Mesodermal cell (in vitro differentiated cells): ENCODE results near the gene EFHC1.

ENCODE experiments used
- H3K27ac ChIP-seq: 2 replicates; pipeline ENCODE4 v1.7.0; 2013; ENCODE audit warnings: mild to moderate bottlenecking, low read depth, low read length, moderate library complexity; ENCODE audit not compliant: severe bottlenecking
- H3K36me3 ChIP-seq: 2 replicates; pipeline ENCODE4 v1.7.1; 2013; ENCODE audit warnings: mild to moderate bottlenecking, low read length, moderate library complexity; ENCODE audit not compliant: control insufficient read depth, insufficient read depth
- H3K4me1 ChIP-seq: one replicate; pipeline ENCODE4 v1.7.1; 2013; ENCODE audit warnings: mild to moderate bottlenecking, low read length; ENCODE audit not compliant: insufficient read depth, control insufficient read depth, poor library complexity, severe bottlenecking
- H3K4me3 ChIP-seq: 2 replicates; pipeline ENCODE4 v1.7.0; 2013; ENCODE audit warnings: low read length, control low read depth, mild to moderate bottlenecking; ENCODE audit not compliant: insufficient read depth, poor library complexity, severe bottlenecking; ENCODE audit errors: extremely low read depth
- H3K9me3 ChIP-seq: 2 replicates; pipeline ENCODE4 v1.7.1; 2013; ENCODE audit warnings: mild to moderate bottlenecking, low read length, moderate library complexity; ENCODE audit not compliant: control insufficient read depth
- WGBS, 2 experiments: methylation state at CpG; one replicate each; pipeline ENCODE4 v1.1.5; 2013; ENCODE audit warnings: missing lambda C conversion rate in 2 of 2; ENCODE audit not compliant: insufficient coverage in 2 of 2; 5-methylcytosine and 5-hydroxymethylcytosine counted together

EFHC1 gene

DNA sequence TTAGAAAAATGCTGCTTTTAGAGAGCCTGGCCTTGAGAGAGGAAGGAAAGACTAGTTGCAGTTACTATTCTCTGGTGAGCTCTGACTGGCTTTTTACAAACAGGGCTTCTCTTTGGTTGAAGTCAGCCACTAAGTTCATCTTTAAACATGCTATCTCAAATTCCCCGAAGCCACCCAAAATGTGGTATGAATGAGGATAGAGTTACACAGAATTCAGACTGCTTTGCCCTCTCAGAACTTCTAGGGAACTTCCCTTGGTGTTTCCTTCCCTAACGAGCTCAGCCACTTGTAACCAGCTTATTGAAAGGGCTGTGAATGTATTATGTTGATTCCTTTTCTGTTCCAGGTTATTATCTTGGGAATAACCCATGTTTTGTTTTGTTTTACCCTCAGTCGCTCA lies 73.5 kb downstream of the EFHC1 start:
- H3K4me3 ChIP-seq: no peak overlapping the region
- no peaks in the 10 kb centered on the region for H3K9me3 ChIP-seq
- no CpG with 5 or more reads among the region's 3 CpGs for WGBS, 2 experiments
- H3K4me1 ChIP-seq: peaks cover 4% of the 10 kb centered on the region
- peaks cover 16% of the 10 kb centered on the region for H3K36me3 ChIP-seq
- no peak overlapping the region for H3K27ac ChIP-seq

DNA sequence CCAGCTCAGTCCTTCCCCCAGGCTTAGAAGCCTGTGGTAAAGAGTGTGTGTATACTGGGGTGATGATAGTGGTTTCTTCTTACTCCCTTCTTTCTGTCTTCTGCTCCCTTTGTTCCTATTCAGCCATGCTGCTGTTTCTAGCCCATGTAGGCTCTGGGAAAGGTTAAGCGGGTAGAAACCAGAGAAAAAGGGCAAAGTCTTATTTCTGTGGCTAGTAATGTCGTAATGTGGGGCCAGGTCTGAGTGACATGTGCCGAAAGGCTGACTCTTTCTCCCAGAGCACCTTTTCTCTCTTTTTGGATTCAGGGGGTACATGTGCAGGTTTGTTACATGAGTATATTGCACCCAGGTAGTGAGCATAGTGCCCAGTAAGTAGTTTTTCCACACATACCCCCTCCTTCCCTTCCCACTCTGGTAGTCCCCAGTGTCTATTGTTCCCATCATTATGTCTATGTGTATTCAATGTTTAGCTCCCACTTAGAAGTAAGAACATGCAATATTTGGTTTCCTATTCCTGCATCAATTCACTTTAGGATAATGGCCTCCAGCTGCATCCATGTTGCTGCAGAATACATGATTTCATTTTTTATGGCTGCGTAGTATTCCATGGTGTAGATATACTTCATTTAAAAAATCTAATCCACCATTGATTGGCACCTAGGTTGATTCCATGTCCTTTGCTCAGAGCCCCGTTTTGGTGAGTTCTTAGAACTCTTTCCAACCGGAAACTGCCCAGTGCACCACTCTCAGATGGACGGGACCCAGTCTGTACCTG lies 74.3 kb downstream of the EFHC1 start:
- 90 to 92% methylated on average over 3 to 6 of the region's 7 CpGs for WGBS, 2 experiments
- H3K4me3 ChIP-seq: no peak overlapping the region
- H3K27ac ChIP-seq: no peak overlapping the region
- H3K36me3 ChIP-seq: peaks cover 16% of the 10 kb centered on the region
- H3K4me1 ChIP-seq: peaks cover 12% of the 10 kb centered on the region
- H3K9me3 ChIP-seq: no peaks in the 10 kb centered on the region

DNA sequence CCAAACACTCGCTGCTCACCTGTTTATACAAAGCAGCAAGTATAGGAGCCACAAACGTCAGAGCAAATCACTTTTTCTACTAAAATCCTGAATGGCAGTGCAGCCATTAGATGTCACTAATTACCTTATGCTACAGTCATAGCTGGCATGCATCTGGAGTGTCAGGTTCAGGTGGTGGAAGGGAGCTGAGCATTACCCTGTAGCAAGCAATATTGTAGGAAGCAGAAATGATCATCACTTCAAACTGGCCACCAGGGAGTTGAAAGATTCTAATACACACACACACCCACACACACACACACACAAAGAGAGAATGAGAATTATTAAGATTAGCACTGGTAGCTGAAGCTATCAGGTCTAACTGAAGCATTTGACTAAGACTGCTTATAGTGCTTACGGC lies 75.8 kb downstream of the EFHC1 start:
- WGBS, 2 experiments: 91 to 92% methylated on average over 3 of the region's 3 CpGs
- no peak overlapping the region for H3K27ac ChIP-seq
- no peak overlapping the region for H3K4me3 ChIP-seq
- H3K9me3 ChIP-seq: no peaks in the 10 kb centered on the region
- peaks cover 23% of the 10 kb centered on the region for H3K4me1 ChIP-seq
- peaks cover 17% of the 10 kb centered on the region for H3K36me3 ChIP-seq

DNA sequence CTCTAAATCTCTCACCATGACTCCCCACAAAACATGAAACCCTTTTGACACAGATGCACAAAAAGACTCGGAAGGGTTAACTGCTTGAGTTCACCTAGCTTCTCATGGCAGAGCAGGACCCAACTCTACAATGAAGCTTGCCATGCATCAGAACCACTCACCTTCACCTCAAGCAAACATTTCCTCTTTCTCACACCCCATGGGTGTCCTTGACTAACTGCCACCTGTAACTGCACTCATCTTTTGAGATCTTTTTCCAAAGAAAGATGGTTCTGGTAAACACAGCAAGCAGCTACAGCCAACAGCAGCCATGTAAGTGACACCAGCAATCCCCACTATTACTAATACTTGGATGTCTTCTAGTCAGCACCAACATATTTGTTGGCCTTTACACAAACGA lies 76.5 kb downstream of the EFHC1 start:
- Histone ChIP-seq H3K9me3 (no peaks in the 10 kb centered on the region), H3K4me3 (no peak overlapping the region), H3K27ac (no peak overlapping the region), H3K36me3 (peaks cover 21% of the 10 kb centered on the region), H3K4me1 (peaks cover 23% of the 10 kb centered on the region)
- 100% methylated on average over 1 of the region's 2 CpGs; no CpG with 5 or more reads in 1 of the 2 experiments for WGBS, 2 experiments

DNA sequence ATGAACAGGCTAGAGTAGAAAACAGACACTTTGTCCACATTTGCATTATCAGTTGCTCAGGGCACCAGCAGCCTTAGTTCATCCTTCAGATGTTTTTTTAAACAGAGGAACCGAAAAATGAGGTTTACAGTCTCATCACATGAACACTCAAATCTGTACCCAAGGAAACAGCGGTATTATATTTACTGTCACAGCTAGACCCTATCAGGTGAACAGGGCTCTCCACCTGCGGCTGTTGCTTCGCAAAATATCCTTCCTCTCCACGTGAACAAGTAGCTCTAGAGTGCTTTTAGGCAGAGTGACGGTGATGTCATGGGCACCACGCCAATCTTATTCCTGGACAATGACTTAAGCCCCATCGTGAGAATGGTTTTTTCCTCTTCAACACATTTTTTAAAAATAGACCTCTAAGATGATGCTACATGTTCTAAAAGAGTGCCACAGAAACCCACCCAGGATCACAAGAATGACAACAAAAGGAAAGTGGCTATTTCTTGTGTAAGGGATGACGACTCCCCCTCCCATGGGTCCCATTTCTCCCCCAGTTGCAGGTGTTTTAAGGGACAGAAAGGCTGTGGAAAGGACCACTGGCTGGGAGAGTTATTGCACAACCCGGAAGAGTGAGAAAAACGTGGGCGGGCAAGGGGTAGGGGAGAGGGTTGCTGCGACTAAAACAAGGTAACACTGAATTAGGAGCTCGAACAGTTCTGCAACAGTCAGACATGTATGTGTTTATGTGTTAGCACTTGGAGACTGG lies 77.7 kb downstream of the EFHC1 start:
- 93 to 94% methylated on average over 9 to 10 of the region's 14 CpGs for WGBS, 2 experiments
- H3K4me1 ChIP-seq: peaks cover 23% of the 10 kb centered on the region
- H3K36me3 ChIP-seq: peaks cover 33% of the 10 kb centered on the region
- no peak overlapping the region for H3K27ac ChIP-seq
- H3K9me3 ChIP-seq: no peaks in the 10 kb centered on the region
- no peak overlapping the region for H3K4me3 ChIP-seq

DNA sequence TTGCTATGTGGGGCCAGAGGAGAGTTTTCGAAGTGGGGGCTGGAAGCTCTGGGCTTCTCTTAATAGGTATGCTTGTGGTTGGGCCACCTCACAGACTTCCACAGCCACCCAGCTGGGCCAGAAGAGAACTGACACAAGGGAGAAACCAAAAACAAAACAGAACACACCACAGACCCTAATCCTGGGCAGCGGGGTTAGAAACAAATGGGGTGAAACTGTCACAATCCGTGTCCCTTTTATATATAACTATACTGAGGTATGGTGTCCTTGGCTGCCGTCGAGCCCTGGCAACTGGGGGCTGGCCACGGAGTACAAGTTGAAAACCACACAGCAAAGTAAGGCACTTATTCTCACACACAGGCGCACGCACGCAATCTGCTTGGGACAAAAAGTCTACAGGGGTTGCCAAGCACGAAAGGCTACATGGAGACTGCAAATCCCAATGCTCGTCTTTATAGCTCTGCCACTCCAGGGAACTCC lies 78.4 kb downstream of the EFHC1 start:
- 90 to 94% methylated on average over 5 to 7 of the region's 11 CpGs for WGBS, 2 experiments
- peaks cover 29% of the 10 kb centered on the region for H3K4me1 ChIP-seq
- H3K36me3 ChIP-seq: peaks cover 37% of the 10 kb centered on the region
- peak overlapping the region; percentile 77 for H3K27ac ChIP-seq
- H3K4me3 ChIP-seq: no peak overlapping the region
- H3K9me3 ChIP-seq: no peaks in the 10 kb centered on the region

DNA sequence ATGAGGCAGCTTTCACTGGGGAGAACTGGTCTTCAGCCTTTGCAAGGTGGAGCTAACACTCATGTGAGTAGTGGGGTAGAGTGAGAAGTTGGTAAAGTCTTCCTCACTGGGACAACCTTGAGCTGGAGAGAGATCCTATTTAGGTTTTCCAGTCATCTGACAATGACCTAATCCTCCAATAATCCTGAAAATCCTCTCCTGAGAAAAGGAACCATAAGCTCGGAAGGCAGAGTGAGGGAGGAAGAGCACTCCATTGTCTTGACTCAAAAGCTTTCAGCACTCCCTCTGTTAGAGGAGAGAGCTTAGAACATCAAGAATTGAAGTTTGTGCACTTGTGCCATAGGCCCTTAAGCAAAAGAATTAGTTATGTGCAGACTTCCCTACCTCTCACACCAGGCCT lies 78.9 kb downstream of the EFHC1 start:
- H3K36me3 ChIP-seq: peaks cover 37% of the 10 kb centered on the region
- no peaks in the 10 kb centered on the region for H3K9me3 ChIP-seq
- H3K4me1 ChIP-seq: peaks cover 34% of the 10 kb centered on the region
- H3K4me3 ChIP-seq: no peak overlapping the region
- H3K27ac ChIP-seq: peak overlapping the region; percentile 77
- WGBS, 2 experiments: no CpG with 5 or more reads among the region's 1 CpG

DNA sequence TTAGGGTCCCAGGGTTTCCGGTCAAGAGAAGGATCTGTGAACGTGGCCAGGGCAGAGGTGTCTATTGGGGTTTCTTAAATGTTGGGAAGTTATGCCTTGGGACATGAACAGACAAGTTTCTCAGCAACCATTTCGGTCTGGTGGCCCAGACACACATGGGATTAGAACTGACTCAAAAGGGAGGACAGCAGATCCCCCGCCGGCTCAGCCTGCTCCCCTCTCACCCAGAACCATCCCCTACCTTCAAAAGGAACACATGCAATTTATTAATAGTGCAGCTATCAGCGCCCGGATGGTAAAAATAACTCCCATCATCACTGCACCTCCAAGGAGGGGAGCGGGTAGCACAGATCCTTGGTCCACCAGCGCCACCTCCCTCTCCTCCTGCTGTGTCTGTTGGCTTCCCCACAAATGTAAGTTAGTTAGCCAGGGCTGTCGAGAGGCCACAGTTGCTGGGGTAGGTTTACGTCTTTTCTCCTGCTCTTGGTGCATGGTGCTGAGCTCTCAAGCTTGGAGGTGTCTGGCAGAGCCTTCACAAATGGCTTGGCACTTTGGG lies 79.6 kb downstream of the EFHC1 start:
- H3K4me3 ChIP-seq: no peak overlapping the region
- WGBS, 2 experiments: 95 to 96% methylated on average over 8 of the region's 11 CpGs
- H3K4me1 ChIP-seq: peaks cover 39% of the 10 kb centered on the region
- peaks cover 42% of the 10 kb centered on the region for H3K36me3 ChIP-seq
- peak overlapping the region; percentile 77 for H3K27ac ChIP-seq
- no peaks in the 10 kb centered on the region for H3K9me3 ChIP-seq

DNA sequence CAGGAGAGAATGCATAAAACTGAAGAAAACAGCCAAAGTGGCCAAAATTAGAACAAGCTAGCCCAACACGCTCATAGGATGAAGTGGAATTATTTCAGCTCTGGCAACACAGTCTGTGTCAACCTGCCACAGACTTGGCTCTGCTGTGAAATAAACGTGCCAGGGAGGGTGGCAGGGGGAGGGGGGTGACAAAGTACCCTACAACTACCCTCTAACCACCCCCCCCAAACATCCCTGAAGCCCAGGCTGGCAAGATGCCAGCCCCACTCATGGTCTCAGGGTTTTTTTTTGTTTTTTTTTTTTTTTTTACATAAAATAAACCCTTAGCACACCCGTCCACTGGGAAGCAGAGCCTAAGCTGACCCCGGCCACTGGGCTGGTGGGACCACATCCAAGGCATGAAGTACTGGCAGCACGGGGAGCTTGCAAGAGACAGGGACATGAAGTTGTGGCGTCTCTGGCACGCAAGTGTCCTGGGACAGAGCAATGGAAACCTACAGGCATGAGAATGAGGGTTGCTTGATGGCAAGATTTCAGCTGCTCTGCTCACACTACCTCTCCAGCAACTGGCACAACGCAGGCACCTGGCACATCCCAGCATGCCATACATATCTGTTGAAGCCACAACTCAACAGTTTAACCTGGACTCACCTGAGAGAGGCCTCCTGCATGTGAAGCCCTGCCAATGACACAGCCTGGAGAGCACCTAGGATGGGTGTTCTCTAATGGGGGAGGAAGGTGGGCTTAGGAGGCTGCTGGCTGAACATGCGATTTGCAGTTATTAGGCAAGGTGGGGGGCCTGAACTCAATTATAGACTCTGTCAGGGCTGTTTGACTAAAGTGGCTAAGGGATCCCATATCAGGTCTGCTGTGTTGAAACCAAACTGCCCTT lies 80.3 kb downstream of the EFHC1 start:
- H3K36me3 ChIP-seq: peaks cover 44% of the 10 kb centered on the region
- no peaks in the 10 kb centered on the region for H3K9me3 ChIP-seq
- H3K27ac ChIP-seq: peak overlapping the region; percentile 10
- 97 to 98% methylated on average over 4 to 5 of the region's 9 CpGs for WGBS, 2 experiments
- peaks cover 39% of the 10 kb centered on the region for H3K4me1 ChIP-seq
- H3K4me3 ChIP-seq: no peak overlapping the region
